ENCODE results near the gene ARAF.

DNA sequence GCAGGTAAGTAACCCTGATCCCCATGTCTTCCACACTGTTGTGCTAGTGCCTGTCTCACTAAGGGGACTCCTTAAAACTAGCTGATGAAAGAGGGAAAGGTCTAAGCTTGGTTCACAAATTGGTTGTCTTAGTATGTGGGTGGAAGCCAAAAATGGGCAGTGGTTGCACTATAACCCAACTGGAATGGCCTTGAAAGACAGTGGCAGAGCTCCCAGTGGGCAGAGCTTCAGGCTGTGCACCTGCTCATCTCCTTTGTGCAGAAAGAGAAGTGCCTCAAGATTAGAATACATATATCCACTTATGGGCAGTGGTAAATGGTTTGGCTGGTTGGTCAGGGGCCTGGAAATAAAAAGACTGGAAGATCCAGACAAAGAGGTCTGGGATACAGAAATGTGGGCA lies 51.4 kb downstream of the ARAF start:
- TF ChIP-seq EZH2phosphoT487 (IDR thresholded peaks at IDR 0.05; ENCODE audit: borderline replicate concordance) (no peak), EGR1 (IDR thresholded peaks at IDR 0.05; ENCODE audit: low read depth) (no peak)
- TF ChIP-seq, protein P1, sequence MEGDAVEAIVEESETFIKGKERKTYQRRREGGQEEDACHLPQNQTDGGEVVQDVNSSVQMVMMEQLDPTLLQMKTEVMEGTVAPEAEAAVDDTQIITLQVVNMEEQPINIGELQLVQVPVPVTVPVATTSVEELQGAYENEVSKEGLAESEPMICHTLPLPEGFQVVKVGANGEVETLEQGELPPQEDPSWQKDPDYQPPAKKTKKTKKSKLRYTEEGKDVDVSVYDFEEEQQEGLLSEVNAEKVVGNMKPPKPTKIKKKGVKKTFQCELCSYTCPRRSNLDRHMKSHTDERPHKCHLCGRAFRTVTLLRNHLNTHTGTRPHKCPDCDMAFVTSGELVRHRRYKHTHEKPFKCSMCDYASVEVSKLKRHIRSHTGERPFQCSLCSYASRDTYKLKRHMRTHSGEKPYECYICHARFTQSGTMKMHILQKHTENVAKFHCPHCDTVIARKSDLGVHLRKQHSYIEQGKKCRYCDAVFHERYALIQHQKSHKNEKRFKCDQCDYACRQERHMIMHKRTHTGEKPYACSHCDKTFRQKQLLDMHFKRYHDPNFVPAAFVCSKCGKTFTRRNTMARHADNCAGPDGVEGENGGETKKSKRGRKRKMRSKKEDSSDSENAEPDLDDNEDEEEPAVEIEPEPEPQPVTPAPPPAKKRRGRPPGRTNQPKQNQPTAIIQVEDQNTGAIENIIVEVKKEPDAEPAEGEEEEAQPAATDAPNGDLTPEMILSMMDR (IDR thresholded peaks at IDR 0.05 in 2 of 3, conservative IDR thresholded peaks at IDR 0.05 in 1 of 3; ENCODE audit: borderline replicate concordance in 1 of 3, insufficient read depth in 1 of 3, low read depth in 2 of 3, low read length in 2 of 3), result no peak
- TF ChIP-seq, protein P2, sequence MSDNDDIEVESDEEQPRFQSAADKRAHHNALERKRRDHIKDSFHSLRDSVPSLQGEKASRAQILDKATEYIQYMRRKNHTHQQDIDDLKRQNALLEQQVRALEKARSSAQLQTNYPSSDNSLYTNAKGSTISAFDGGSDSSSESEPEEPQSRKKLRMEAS (IDR thresholded peaks at IDR 0.05), result no peak
- TF ChIP-seq, protein P3, sequence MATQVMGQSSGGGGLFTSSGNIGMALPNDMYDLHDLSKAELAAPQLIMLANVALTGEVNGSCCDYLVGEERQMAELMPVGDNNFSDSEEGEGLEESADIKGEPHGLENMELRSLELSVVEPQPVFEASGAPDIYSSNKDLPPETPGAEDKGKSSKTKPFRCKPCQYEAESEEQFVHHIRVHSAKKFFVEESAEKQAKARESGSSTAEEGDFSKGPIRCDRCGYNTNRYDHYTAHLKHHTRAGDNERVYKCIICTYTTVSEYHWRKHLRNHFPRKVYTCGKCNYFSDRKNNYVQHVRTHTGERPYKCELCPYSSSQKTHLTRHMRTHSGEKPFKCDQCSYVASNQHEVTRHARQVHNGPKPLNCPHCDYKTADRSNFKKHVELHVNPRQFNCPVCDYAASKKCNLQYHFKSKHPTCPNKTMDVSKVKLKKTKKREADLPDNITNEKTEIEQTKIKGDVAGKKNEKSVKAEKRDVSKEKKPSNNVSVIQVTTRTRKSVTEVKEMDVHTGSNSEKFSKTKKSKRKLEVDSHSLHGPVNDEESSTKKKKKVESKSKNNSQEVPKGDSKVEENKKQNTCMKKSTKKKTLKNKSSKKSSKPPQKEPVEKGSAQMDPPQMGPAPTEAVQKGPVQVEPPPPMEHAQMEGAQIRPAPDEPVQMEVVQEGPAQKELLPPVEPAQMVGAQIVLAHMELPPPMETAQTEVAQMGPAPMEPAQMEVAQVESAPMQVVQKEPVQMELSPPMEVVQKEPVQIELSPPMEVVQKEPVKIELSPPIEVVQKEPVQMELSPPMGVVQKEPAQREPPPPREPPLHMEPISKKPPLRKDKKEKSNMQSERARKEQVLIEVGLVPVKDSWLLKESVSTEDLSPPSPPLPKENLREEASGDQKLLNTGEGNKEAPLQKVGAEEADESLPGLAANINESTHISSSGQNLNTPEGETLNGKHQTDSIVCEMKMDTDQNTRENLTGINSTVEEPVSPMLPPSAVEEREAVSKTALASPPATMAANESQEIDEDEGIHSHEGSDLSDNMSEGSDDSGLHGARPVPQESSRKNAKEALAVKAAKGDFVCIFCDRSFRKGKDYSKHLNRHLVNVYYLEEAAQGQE (IDR thresholded peaks at IDR 0.05; ENCODE audit: low read depth), result no peak

Measured in HCT116 (cell line).